Fibroblast of pulmonary artery (primary cell): Measurements from ENCODE around the gene STIM1.

Experiments
- DNase-seq: peaks from one replicate; pipeline ENCODE4 v3.0.0-alpha.2; 2010; ENCODE audit warnings: low read depth
- H3K4me3 ChIP-seq: replicated peaks from 2 replicates; pipeline ENCODE4 v1.5.1; 2011; ENCODE audit warnings: low read depth, mild to moderate bottlenecking, control low read depth, low read length, moderate library complexity
- TF ChIP-seq, protein P1 (sequence below): IDR thresholded peaks from 2 replicates; pipeline ENCODE4 v1.5.1; 2011; ENCODE audit warnings: mild to moderate bottlenecking, control low read depth, low read length, inconsistent platforms; ENCODE audit errors: missing control alignments

The STIM1 gene

DNA sequence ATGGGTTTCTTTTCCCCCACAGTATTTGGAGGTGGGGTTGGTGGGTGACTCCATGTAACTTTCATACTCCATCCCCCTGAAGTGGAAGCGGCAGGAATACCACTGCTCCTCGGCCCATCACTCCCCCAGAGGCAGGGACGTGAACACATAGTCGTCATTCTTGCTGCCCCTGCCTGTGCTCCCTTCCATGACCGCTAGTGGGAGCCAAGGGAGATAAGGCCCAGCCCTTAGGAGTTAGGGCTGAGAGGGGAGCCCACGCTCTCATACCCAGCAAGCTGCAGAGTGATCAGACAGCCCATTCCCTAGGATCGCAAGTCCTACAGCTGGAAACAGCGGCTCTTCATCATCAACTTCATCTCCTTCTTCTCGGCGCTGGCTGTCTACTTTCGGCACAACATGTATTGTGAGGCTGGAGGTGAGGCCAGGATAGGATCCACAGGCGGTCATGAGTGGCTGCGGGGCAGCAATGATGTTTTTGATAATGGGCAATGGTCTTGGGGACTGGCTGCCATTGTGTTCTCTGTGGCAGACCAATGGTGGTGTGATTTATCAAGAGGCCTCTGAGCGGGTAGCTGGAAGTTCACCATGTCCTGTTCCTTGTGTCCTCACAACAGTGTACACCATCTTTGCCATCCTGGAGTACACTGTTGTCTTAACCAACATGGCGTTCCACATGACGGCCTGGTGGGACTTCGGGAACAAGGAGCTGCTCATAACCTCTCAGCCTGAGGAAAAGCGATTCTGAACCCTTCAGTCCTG lies 30.6 kb upstream of the STIM1 start:
- peak; percentile 55 for DNase-seq
- no peak overlapping the region for H3K4me3 ChIP-seq

DNA sequence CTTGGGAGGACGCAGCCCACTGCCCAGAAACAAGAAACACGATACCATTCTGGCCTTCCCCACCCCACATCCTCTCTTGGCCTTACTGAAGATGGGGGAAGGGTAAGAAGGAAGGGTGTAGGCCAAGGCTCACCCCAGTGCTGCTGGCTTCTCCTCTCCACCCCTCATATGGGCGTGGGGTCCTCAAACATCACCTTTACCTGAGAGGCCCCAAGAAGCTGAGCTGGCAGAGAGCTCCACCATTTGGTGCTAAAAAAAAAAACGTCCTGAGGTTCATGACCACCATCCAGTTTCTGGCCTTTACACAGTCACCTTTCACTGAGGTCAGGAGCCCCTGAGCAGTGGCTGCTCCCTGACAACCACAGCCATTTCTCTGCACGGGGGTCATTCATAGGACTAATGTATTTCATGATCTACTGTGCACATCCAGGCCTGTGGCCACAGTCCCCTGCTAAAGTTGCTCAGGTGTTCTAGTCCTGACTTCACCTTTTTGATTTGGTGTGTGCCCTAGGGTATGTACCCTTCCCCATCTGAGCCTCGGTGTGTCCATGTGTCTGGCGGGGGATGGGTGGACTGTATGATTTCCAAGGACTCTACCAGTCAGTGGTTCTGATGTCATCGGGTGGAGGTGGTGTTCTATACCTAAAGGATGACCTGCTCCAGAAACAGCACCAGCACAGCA lies 29.9 kb upstream of the STIM1 start:
- H3K4me3 ChIP-seq = no peak overlapping the region
- DNase-seq = no peak
- TF ChIP-seq, protein P1, sequence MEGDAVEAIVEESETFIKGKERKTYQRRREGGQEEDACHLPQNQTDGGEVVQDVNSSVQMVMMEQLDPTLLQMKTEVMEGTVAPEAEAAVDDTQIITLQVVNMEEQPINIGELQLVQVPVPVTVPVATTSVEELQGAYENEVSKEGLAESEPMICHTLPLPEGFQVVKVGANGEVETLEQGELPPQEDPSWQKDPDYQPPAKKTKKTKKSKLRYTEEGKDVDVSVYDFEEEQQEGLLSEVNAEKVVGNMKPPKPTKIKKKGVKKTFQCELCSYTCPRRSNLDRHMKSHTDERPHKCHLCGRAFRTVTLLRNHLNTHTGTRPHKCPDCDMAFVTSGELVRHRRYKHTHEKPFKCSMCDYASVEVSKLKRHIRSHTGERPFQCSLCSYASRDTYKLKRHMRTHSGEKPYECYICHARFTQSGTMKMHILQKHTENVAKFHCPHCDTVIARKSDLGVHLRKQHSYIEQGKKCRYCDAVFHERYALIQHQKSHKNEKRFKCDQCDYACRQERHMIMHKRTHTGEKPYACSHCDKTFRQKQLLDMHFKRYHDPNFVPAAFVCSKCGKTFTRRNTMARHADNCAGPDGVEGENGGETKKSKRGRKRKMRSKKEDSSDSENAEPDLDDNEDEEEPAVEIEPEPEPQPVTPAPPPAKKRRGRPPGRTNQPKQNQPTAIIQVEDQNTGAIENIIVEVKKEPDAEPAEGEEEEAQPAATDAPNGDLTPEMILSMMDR = no peak

More for the DNA sequence above, 30.6 kb upstream of the STIM1 start:
- TF ChIP-seq, protein P1 = peak; percentile 65

DNA sequence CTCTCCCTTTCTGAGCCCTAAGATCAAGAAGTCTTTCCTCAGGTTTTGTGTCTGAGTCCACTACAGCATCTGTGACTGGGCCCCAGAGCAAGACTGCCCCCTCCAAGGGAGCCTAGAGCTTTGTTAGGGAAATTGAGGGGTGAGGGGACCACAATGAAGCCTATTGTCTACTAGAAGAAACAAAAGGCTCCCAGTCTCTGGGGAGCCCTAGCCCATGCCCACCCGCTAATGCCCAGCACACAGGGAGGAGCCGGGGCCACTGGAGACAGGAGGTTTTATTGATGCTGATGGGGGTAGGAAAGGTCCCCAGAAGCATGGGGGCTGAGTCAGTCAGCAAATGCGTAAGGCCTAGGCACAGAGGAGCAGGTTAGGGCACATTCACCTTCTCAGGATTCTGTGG lies 28.7 kb upstream of the STIM1 start:
- no peak for DNase-seq
- TF ChIP-seq, protein P1 = no peak
- H3K4me3 ChIP-seq = no peak overlapping the region

DNA sequence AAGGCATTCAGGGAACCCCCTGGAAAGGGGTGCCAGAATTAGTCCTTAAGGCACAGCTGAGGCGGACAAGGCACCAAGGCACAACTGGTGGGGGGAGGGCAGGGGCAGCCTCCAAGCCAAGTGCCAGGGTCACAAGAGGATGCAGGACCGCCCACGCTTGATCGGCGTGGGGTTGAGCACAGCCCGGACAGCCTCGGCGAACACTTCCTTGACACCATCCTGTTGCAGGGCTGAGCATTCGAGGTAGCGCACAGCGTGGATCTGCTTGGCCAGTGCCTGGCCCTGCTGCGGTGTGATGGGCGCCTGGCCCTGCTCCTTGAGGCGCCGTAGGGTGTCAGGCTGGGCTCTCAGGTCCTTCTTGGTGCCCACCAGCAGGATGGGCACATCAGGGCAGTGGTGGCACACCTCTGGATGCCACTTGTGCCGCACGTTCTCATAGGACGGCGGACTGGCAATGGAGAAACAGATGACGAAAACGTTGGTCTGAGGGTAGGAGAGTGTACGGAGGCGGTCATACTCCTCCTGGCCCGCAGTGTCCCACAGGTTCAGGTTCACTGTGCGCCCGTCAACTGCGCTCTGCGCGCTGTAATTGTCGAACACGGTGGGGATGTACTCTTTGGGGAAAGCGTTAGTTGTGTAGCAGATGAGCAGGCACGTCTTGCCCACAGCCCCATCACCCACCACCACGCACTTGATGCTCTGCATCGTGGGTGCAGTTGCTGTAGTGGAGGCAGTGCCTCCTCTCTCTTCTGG lies 27.9 kb upstream of the STIM1 start:
- no peak overlapping the region for H3K4me3 ChIP-seq
- TF ChIP-seq, protein P1 = no peak
- DNase-seq = no peak

DNA sequence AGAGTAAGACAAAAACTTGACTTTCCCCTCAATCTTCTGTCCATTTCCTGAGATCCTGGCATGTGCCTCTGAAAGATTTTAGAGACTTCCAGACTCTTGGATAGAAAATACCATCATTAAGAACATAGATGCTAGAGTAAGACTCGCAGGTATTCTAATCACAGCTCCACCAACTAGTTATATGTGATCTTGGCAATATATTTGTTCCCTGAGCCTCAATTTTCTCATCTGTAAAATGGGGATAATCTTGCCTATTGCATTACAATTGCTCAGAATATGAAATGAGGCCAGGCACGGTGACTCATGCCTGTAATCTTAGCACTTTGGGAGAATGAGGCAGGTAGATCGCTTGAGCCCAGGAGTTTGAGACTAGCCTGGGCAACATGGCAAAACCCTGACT lies 25.4 kb upstream of the STIM1 start:
- DNase-seq = no peak
- H3K4me3 ChIP-seq = no peak overlapping the region
- TF ChIP-seq, protein P1 = no peak

DNA sequence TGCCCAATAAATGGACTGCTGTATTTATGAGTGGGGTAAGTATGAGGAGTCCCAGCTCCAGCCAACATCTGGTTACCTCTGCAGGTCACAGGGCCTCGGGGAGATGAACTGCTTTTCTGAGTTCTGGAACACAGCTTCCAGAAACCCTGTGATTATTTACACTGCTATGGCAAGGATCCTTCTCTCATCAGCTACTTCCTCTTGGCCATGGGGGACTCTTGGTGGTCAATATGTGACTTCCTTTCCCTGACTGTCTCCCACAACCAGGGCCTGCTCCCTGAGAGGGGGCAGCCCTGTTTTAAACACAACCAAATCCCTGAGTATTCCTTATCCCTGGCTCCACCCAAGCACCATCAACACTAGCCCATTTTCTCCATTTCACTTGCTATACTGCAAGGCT lies 24.7 kb upstream of the STIM1 start:
- TF ChIP-seq, protein P1 = no peak
- no peak overlapping the region for H3K4me3 ChIP-seq
- DNase-seq = no peak
